ENCODE data around the gene CHORDC1.
"Not testable (repeated sequence)": the region's sequence is repeated elsewhere in the genome, so short reads cannot be mapped to it uniquely, and the experiment has no call there.

CHORDC1 gene

GRCh38 chr11:90218606-90219005 is 4.2 kb downstream of the CHORDC1 start:
- in situ Hi-C loops (cut with MboI; ENCODE audit: low sequenced_read_pairs): no loop called here

DNA sequence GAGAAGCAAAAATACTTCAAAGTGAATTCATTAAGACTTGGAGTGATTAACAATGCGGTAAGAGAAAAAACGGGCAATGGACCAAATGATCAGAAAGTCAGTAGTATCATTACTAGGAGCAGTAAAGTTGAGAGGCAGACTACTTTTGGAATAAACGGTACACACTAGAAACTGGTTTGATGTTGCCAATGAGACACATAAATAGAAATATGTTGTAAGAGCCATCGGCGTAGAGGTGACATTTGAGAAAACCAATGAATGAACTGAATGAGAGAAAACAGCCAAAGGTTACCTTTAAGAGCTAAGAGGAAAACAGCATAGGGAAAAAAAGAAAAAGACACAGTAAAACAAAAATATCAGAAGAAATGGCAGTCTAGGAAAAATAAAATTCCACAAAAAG is 6.2 kb downstream of the CHORDC1 start:
- in situ Hi-C loops (cut with MboI; ENCODE audit: low sequenced_read_pairs): no loop called here

- in situ Hi-C loops (cut with MboI; ENCODE audit: low sequenced_read_pairs): no loop called here
These were observed 9.5 kb downstream of the CHORDC1 start for GRCh38 chr11:90213322-90213721.

DNA sequence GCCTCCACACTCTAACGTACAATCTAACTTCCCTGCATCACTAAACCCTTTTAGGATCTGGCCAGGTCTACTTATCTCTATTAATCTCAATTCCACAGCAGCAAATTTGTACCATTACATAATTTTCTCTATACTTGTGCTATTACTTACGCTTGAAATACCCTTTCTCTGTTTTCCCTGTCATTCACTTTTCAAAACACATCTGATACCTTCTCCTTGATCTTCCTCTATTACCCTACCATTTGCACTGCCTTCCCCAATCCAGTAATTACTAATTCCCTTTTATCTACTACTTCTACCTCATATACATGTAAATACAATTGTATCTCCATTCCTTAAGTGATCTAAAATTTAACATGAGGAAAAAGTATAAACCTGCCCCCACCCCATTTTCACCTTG is 14.0 kb downstream of the CHORDC1 start:
- in situ Hi-C loops (cut with MboI; ENCODE audit: low sequenced_read_pairs): no loop called here

DNA sequence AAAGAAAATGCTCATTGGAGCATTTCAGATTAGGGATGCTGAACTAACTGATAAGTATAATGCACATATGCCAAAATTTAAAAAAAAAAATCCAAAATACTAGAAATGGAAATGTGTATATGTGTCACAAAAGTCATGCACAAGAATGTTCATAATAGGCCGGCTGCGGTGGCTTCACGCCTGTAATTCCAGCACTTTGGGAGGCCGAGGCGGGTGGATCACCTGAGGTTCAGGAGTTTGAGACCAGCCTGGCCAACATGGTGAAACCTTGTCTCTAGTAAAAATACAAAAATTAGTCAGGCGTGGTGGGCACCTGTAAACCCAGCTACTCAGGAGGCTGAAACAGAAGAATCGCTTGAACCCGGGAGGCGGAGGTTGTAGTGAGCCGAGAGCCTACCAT is 14.9 kb downstream of the CHORDC1 start:
- in situ Hi-C loops (cut with MboI; ENCODE audit: low sequenced_read_pairs): not testable (repeated sequence)

DNA sequence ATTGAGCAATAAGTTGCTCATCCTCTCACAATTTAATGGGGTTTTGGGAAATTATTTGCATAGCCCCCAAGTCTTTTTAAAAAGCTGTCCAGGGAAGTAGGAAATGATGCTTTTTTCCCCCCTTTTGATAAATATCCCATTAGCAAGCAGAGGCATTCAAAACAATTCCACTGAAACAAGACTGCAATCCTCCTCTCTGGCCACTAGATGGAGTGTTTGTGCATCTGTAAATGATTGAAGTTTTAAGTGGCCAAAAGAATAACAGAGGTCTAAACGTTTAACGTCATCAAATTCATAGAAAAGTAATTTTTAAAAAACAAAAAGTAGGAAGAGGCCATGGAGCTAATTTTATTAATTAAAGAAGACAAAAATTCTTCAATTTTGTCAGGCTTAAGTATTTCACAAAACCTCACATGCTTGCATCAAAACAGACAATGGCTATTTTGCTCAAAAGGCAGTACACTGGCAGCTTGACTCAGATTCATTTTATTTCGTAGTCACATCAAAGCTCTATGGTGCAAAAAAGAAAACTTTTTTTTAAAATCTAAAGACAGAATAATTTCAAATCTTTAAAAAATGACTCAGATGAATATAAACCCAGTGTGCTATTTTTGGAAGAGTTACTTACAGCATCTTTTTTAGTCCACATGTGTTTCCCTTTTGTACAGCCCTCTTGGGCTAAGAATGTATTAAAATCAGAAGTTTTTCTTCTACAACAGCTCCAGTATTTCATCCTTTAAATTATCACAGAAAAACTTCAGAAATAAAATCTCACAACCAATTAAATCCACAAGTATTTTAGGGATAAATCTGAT is 17.8 kb downstream of the CHORDC1 start:
- in situ Hi-C loops (cut with MboI; ENCODE audit: low sequenced_read_pairs): no loop called here

DNA sequence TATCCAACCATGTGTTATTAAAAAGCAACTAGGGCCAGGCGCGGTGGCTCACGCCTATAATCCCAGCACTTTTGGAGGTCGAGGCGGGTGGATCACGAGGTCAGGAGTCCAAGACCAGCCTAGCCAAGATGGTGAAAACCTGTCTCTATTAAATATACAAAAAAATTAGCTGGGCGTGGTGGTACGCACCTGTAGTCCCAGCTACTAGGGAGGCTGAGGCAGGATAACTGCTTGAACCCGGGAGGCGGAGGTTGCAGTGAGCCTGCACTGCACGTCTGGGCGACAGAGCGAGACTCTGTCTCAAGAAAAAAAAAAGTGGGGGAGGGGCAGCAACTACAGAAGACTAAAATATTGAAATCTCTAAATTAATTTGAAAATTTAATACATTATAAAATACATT is 18.4 kb downstream of the CHORDC1 start:
- in situ Hi-C loops (cut with MboI; ENCODE audit: low sequenced_read_pairs): no loop called here

GRCh38 chr11:90202342-90202741 is 20.5 kb downstream of the CHORDC1 start:
- in situ Hi-C loops (cut with MboI; ENCODE audit: low sequenced_read_pairs): no loop called here

DNA sequence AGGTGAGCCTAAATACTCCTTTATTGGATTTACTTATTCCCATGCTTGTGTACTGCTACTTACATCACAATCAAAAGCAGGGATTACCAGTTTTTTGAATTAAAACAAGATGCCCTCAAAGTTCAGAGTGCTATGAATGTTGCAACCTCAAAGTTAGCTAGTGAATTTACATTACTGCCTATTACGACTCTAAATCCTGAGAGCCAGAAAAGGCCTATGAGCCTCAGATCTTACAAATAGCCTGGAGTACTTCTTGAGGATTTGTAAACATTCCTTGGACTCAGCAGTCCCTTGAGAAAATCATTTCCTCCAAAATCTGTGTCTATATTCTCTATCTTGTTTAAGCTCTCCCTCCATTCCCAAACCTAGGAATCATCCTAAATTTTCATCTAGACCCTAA is 25.5 kb downstream of the CHORDC1 start:
- in situ Hi-C loops (cut with MboI; ENCODE audit: low sequenced_read_pairs): no loop called here

- in situ Hi-C loops (cut with MboI; ENCODE audit: low sequenced_read_pairs): no loop called here
These were observed 29.8 kb downstream of the CHORDC1 start for GRCh38 chr11:90192869-90193582.

DNA sequence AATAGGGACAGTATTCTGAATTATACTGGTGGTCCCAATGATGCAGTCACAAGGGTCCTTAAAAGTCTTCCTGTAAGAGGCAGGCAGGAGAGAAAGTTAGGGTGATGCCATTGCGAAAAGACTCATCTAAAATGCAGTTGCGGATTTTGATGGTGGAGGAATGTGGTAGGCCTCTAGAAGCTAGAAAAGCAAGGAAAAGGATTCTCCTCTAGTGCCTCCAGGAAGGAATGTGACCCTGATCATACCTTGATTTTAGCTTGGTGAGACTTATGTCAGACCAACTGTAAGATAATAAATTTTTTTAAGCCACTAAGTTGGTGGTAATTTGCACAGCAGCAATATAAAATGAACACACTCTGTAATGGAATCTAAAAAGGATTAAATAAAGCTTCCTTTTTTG is 33.8 kb downstream of the CHORDC1 start:
- in situ Hi-C loops (cut with MboI; ENCODE audit: low sequenced_read_pairs): no loop called here

DNA sequence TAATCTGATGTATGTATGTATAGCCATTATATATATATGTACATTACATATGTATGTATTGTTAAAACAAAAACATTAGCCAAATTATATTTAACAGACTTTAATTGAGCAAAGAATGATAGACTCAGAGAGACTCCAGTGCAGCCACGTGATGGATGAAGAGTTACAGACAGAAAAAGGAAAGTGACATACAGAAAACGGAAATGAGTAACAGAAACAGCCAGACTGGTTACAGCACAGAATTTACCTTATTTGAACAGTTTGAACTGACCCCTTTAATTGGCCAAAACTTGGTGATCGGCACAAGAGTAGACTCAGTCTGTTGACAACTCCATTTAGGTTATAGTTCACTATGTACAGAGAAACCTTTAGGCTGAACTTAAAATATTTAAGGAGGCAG is 35.0 kb downstream of the CHORDC1 start:
- in situ Hi-C loops (cut with MboI; ENCODE audit: low sequenced_read_pairs): no loop called here

DNA sequence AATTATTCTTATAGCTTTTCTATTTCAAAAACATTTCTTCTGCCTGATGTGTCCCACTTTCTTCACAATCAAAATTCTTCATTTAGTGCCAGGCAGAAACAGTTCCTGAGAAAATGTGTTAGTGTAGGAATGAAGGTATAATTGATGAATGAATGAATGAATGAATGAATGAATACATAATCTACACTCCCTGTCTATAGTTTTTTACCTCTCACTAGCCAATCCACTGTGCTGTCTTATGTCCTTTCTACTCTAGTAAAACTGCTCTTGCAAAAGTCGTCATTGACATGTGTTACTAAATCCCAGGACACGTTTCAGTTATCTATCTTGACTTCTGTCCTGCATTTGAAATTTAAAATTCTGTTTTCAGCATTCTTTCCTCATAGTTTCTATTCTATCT is 42.9 kb downstream of the CHORDC1 start:
- in situ Hi-C loops (cut with MboI; ENCODE audit: low sequenced_read_pairs): no loop called here

DNA sequence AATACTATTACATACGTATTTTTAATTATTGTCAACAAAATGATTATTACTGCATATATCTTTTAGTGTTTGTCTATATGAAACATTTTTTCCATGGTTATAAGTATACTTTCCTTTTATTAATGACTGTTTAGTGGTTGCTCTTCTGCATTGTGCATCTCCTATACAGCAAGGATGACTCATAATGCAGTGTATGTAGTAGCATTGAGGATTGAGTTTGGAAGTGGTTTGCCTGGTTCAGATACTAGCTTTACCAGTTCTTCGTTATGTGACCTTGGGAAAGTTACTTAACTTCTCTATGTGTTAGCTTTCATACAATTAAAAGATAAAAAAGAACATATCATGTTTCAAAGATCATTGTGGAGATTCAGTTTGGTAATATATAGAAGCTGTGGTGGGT is 44.1 kb downstream of the CHORDC1 start:
- in situ Hi-C loops (cut with MboI; ENCODE audit: low sequenced_read_pairs): no loop called here

- in situ Hi-C loops (cut with MboI; ENCODE audit: low sequenced_read_pairs): no loop called here
These were observed 46.8 kb downstream of the CHORDC1 start for GRCh38 chr11:90176069-90176468.

DNA sequence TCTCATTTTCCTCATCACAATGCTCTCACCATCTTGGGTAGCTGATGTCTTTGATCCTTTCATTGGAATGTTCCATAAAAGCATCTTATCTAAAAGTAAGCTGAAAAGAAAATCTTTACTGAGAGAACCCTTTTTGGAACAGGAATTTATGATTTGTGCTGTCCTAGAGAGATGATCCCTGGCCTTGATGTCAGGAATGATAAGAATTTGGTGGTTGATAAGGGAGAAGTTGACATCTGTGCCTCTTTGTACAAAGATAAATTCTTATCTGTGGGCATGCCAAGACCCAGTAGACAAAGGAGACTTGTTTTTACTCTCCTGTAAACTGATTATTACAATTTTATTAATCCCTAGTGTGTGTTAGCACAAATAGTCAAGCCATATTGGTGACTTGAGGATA is 51.5 kb downstream of the CHORDC1 start:
- in situ Hi-C loops (cut with MboI; ENCODE audit: low sequenced_read_pairs): no loop called here

- in situ Hi-C loops (cut with MboI; ENCODE audit: low sequenced_read_pairs): no loop called here
These were observed 54.3 kb downstream of the CHORDC1 start for GRCh38 chr11:90168571-90168970.

GRCh38 chr11:90167704-90168103 is 55.1 kb downstream of the CHORDC1 start:
- in situ Hi-C loops (cut with MboI; ENCODE audit: low sequenced_read_pairs): not testable (repeated sequence)

GRCh38 chr11:90166982-90167573 is 55.8 kb downstream of the CHORDC1 start:
- in situ Hi-C loops (cut with MboI; ENCODE audit: low sequenced_read_pairs): not testable (repeated sequence)

All from HL-60/S4 treated with phorbol 12-myristate 13-acetate at 8.2 ng/mL for 4 days and 3 days (cell line).